Neural progenitor cell (in vitro differentiated cells): ENCODE measurements around the gene THSD4. TPM values are rescaled to one million over a fixed set of nuclear protein-coding genes. Genes with fewer than 3 reads are reported as not detected.

Experiments used
- DNase-seq: peaks from one replicate; pipeline ENCODE4 v3.0.0-alpha.2; 2016; ENCODE audit warnings: low spot score
- H2AFZ ChIP-seq: fragments of 200-600 bp; sonication (generic); replicated peaks from 2 replicates; pipeline ENCODE4 v1.6.1; 2016; ENCODE audit warnings: antibody characterized with exemption
- H3F3A ChIP-seq: fragments of 200-600 bp; sonication (generic); 2 replicates; pipeline ENCODE4 v1.6.1; 2016; ENCODE audit warnings: antibody characterized with exemption, low read depth
- H3K27ac ChIP-seq: fragments of 200-600 bp; sonication (generic); 2 replicates; pipeline ENCODE4 v1.5.1; 2016; ENCODE audit warnings: mild to moderate bottlenecking
- H3K27me3 ChIP-seq: fragments of 200-600 bp; sonication (generic); 2 replicates; pipeline ENCODE4 v1.6.1; 2016; ENCODE audit warnings: mild to moderate bottlenecking, moderate library complexity
- H3K36me3 ChIP-seq: fragments of 200-600 bp; sonication (generic); 2 replicates; pipeline ENCODE4 v1.5.1; 2016
- H3K4me1 ChIP-seq: fragments of 200-600 bp; sonication (generic); 2 replicates; pipeline ENCODE4 v1.6.1; 2016; ENCODE audit warnings: mixed run types
- H3K4me2 ChIP-seq: fragments of 200-600 bp; sonication (generic); 2 replicates; pipeline ENCODE4 v1.6.1; 2016
- H3K4me3 ChIP-seq: fragments of 200-600 bp; sonication (generic); 2 replicates; pipeline ENCODE4 v1.5.1; 2016
- H3K79me2 ChIP-seq: fragments of 200-600 bp; sonication (generic); 2 replicates; pipeline ENCODE4 v1.6.1; 2016; ENCODE audit warnings: low read depth
- H3K9ac ChIP-seq: fragments of 200-600 bp; sonication (generic); 2 replicates; pipeline ENCODE4 v1.6.1; 2016
- H3K9me3 ChIP-seq: fragments of 200-600 bp; sonication (generic); 2 replicates; pipeline ENCODE4 v1.5.1; 2016; ENCODE audit warnings: low read depth
- H4K20me1 ChIP-seq: fragments of 200-600 bp; sonication (generic); 2 replicates; pipeline ENCODE4 v1.6.1; 2016; ENCODE audit warnings: low read depth
- H3K27ac Mint-ChIP-seq: 3 replicates; pipeline ENCODE4 v1.8.0; 2021; ENCODE audit warnings: mixed read lengths
- H3K27me3 Mint-ChIP-seq: 2 replicates; pipeline ENCODE4 v1.8.0; 2022; ENCODE audit warnings: low read depth, mild to moderate bottlenecking, inconsistent platforms, moderate library complexity, mixed read lengths; ENCODE audit not compliant: insufficient read depth
- H3K36me3 Mint-ChIP-seq: 3 replicates; pipeline ENCODE4 v1.8.0; 2021; ENCODE audit warnings: mixed read lengths
- H3K4me1 Mint-ChIP-seq: 3 replicates; pipeline ENCODE4 v1.8.0; 2021; ENCODE audit warnings: mixed read lengths
- H3K4me3 Mint-ChIP-seq: 3 replicates; pipeline ENCODE4 v1.8.0; 2021; ENCODE audit warnings: mild to moderate bottlenecking, moderate library complexity, mixed read lengths
- H3K9me3 Mint-ChIP-seq: 3 replicates; pipeline ENCODE4 v1.8.0; 2020; ENCODE audit warnings: mixed read lengths
- EZH2 ChIP-seq: fragments of 200-600 bp; sonication (generic); IDR thresholded peaks from 2 replicates; pipeline ENCODE4 v1.6.1; 2017; ENCODE audit warnings: antibody characterized with exemption, mild to moderate bottlenecking, moderate library complexity
- EZH2phosphoT487 ChIP-seq: fragments of 200-600 bp; sonication (generic); IDR thresholded peaks from 2 replicates; pipeline ENCODE4 v1.6.1; 2017; ENCODE audit warnings: antibody characterized with exemption
- total RNA-seq: library from RNA; depleted of rRNA; stranded (reverse); fragments of >200 nt; gene quantifications from 2 replicates; pipeline ENCODE4 v1.2.3, GENCODE V29; 2015; ENCODE audit warnings: low replicate concordance
- TF ChIP-seq, protein P1 (sequence below): fragments of 200-600 bp; sonication (generic); IDR thresholded peaks from 2 replicates; pipeline ENCODE4 v1.5.1; 2017; ENCODE audit warnings: antibody characterized with exemption, mild to moderate bottlenecking

THSD4 gene
- total RNA-seq, 1 donor from 2014 or later, result 2.4 TPM

DNA sequence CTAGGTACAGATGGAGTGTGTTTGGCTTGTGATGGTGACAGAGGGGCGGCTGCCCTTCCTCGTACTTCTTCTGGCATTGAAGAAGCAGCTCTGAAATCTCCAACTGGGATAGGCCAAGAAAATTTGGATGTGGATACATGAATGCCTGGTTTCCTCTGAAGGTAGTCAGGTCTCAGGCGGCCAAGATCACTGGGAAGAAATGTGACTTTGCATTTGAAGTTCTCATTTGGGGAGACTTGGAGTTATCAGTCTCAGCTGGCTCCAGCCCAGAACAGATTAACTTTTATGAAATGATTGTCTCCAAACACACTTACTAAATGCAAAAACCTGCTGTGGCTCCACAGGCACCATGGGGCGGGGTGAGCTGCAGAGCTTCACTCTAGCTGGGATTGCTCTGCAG lies 215.9 kb downstream of the THSD4 start:
- Histone ChIP-seq H3F3A (peaks cover 4% of the 10 kb centered on the region), H3K4me2 (no peak overlapping the region), H4K20me1 (no peaks in the 10 kb centered on the region), H3K4me1 (no peaks in the 10 kb centered on the region), H3K9me3 (no peaks in the 10 kb centered on the region), H3K27ac (no peak overlapping the region), H3K79me2 (no peaks in the 10 kb centered on the region), H2AFZ (no peak overlapping the region), H3K36me3 (no peaks in the 10 kb centered on the region), H3K4me3 (no peak overlapping the region), H3K9ac (no peak overlapping the region), H3K27me3 (no peaks in the 10 kb centered on the region)
- Mint-ChIP-seq H3K36me3 (no peaks in the 10 kb centered on the region), H3K4me1 (peaks cover 12% of the 10 kb centered on the region), H3K27ac (no peak overlapping the region), H3K4me3 (no peak overlapping the region), H3K27me3 (peaks cover 7% of the 10 kb centered on the region), H3K9me3 (no peaks in the 10 kb centered on the region)
- no peak for DNase-seq
- TF ChIP-seq EZH2 (no peak), EZH2phosphoT487 (no peak)
- TF ChIP-seq, protein P1, sequence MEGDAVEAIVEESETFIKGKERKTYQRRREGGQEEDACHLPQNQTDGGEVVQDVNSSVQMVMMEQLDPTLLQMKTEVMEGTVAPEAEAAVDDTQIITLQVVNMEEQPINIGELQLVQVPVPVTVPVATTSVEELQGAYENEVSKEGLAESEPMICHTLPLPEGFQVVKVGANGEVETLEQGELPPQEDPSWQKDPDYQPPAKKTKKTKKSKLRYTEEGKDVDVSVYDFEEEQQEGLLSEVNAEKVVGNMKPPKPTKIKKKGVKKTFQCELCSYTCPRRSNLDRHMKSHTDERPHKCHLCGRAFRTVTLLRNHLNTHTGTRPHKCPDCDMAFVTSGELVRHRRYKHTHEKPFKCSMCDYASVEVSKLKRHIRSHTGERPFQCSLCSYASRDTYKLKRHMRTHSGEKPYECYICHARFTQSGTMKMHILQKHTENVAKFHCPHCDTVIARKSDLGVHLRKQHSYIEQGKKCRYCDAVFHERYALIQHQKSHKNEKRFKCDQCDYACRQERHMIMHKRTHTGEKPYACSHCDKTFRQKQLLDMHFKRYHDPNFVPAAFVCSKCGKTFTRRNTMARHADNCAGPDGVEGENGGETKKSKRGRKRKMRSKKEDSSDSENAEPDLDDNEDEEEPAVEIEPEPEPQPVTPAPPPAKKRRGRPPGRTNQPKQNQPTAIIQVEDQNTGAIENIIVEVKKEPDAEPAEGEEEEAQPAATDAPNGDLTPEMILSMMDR, result no peak

DNA sequence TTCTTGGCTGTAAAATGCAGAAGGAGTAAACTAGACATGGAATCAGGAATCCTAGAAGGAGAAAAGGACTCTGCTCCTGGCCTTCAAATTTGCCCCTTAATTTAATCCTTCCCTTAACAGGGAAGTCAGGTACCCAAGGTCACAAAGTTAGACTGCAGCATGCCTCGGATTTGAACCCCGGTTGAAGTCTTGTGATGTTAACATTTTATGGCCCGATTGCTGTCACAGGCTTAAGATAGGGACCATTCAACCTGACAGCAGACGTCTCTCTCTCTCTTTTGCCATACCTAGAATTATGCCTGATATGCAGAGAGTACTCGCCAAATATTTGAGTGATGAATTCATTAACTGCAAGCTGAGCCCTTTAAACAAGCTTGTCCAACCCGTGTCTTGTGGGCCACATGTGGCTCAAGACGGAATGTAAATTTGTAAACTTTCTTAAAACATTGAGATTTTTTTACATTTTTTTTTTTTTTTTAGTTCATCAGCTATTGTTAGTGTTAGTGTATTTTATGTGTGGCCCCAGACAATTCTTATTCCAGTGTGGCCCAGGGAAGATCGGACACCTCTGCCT lies 217.2 kb downstream of the THSD4 start:
- no peaks in the 10 kb centered on the region for H3K9me3 ChIP-seq
- no peak overlapping the region for H2AFZ ChIP-seq
- TF ChIP-seq EZH2, result no peak
- TF ChIP-seq EZH2phosphoT487, result no peak
- H3K4me3 ChIP-seq, result no peak overlapping the region
- no peak for DNase-seq
- H3K79me2 ChIP-seq, result no peaks in the 10 kb centered on the region
- H3K4me2 ChIP-seq, result no peak overlapping the region
- Mint-ChIP-seq H3K27me3 (peaks cover 5% of the 10 kb centered on the region), H3K4me1 (peaks cover 12% of the 10 kb centered on the region), H3K36me3 (no peaks in the 10 kb centered on the region), H3K9me3 (no peaks in the 10 kb centered on the region), H3K27ac (no peak overlapping the region), H3K4me3 (no peak overlapping the region)
- H3K27ac ChIP-seq, result no peak overlapping the region
- H3F3A ChIP-seq, result peaks cover 4% of the 10 kb centered on the region
- no peaks in the 10 kb centered on the region for H4K20me1 ChIP-seq
- H3K36me3 ChIP-seq, result no peaks in the 10 kb centered on the region
- H3K4me1 ChIP-seq, result no peaks in the 10 kb centered on the region
- no peak overlapping the region for H3K9ac ChIP-seq
- H3K27me3 ChIP-seq, result no peaks in the 10 kb centered on the region

DNA sequence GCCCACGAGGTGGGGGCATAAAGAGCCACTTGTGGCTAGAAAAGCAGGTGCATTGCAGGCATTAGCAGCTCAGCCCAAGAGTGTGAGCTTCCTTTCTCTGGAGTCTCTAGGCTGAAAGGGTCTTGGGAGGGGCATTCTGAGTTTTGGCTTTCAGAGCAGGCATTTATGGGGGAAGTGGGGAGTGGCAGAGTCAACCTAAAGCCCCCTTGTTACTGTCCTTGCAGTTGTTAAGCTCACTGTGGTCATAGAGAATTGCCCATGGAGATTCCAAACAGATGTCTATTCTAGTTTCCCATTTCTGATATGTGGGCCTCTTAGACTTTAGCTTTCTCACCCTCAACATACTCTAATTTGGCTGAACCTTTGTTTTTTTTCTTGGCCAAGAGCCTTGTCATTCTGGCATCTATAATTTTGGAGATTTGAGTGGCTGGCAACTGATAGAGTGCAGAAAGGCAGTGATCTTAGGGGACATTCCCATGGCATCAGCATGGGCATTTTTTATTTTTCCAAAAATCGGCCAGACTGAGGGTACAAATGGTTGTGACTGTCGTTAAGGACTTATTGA lies 217.9 kb downstream of the THSD4 start:
- no peak overlapping the region for H3K27ac Mint-ChIP-seq
- H3K4me2 ChIP-seq, result no peak overlapping the region
- H3K4me3 ChIP-seq, result no peak overlapping the region
- H3K27ac ChIP-seq, result no peak overlapping the region
- H3K9me3 ChIP-seq, result no peaks in the 10 kb centered on the region
- DNase-seq, result no peak
- peaks cover 5% of the 10 kb centered on the region for H3K27me3 Mint-ChIP-seq
- H3K36me3 Mint-ChIP-seq, result no peaks in the 10 kb centered on the region
- H3F3A ChIP-seq, result peaks cover 4% of the 10 kb centered on the region
- H3K36me3 ChIP-seq, result no peaks in the 10 kb centered on the region
- no peak overlapping the region for H3K4me3 Mint-ChIP-seq
- H3K27me3 ChIP-seq, result no peaks in the 10 kb centered on the region
- no peak overlapping the region for H2AFZ ChIP-seq
- no peak for TF ChIP-seq EZH2
- TF ChIP-seq, protein P1, result no peak
- TF ChIP-seq EZH2phosphoT487, result no peak
- peaks cover 12% of the 10 kb centered on the region for H3K4me1 Mint-ChIP-seq
- H4K20me1 ChIP-seq, result no peaks in the 10 kb centered on the region
- no peaks in the 10 kb centered on the region for H3K79me2 ChIP-seq
- no peaks in the 10 kb centered on the region for H3K9me3 Mint-ChIP-seq
- H3K9ac ChIP-seq, result no peak overlapping the region
- H3K4me1 ChIP-seq, result peaks cover under 1% of the 10 kb centered on the region

DNA sequence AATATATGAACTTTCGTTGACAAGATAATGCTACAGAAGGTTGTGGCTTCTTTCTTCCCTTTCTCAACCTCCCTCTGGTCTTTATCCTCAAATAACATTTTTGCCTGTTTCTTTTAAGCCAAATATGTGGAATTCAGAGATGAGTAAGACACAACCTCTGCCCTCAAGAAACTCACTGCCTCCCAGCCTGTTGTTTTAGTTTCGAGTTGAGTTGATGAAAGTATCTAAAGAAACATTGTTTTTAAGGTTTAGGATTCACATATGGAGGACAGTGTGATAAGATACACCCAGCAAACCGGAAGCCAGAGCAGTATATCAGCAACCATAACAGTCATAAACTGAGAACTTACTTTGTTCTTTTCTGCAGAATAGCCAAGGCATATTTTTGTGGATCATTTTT lies 218.6 kb downstream of the THSD4 start:
- H3F3A ChIP-seq, result peaks cover 4% of the 10 kb centered on the region
- no peaks in the 10 kb centered on the region for H3K36me3 ChIP-seq
- Mint-ChIP-seq H3K36me3 (no peaks in the 10 kb centered on the region), H3K9me3 (no peaks in the 10 kb centered on the region), H3K4me3 (no peak overlapping the region), H3K27me3 (peaks cover 5% of the 10 kb centered on the region), H3K4me1 (peaks cover 18% of the 10 kb centered on the region), H3K27ac (no peak overlapping the region)
- H2AFZ ChIP-seq, result no peak overlapping the region
- TF ChIP-seq, protein P1, result no peak
- no peak for TF ChIP-seq EZH2
- TF ChIP-seq EZH2phosphoT487, result no peak
- H3K4me1 ChIP-seq, result peaks cover 7% of the 10 kb centered on the region
- no peak overlapping the region for H3K4me2 ChIP-seq
- no peak overlapping the region for H3K4me3 ChIP-seq
- DNase-seq, result no peak
- H3K27ac ChIP-seq, result no peak overlapping the region
- H3K9me3 ChIP-seq, result no peaks in the 10 kb centered on the region
- H3K27me3 ChIP-seq, result no peaks in the 10 kb centered on the region
- no peaks in the 10 kb centered on the region for H3K79me2 ChIP-seq
- H4K20me1 ChIP-seq, result no peaks in the 10 kb centered on the region
- H3K9ac ChIP-seq, result no peak overlapping the region
